Heart left ventricle (tissue), 13 donors: ENCODE results near the gene VCL.

Source experiments
- CTCF ChIP-seq, 12 donors: fragments of 200-600 bp; sonication (generic) in 4 of 12; IDR thresholded peaks; one replicate each; pipeline versions ENCODE4 v1.5.0 to v1.8.0; 2018 to 2022; ENCODE audit warnings: antibody characterized with exemption in 12 of 12, mild to moderate bottlenecking in 5 of 12
- POLR2A ChIP-seq, 2 donors: fragments of 450-650 bp; IDR thresholded peaks; one replicate each; pipeline ENCODE4 v1.6.1; 2017; ENCODE audit warnings: antibody characterized with exemption in 2 of 2, mild to moderate bottlenecking in 2 of 2, moderate library complexity in 2 of 2
- donor health status: ischemic (EF 13 %, LVEDD 7.1; RV severe dilation, severe dysfunction).
- donor health status: DM: no; HTN: yes; CAD: no.
- donor health status: DM: no; HTN: no; CAD: no.
- donor health status: ischemic (EF 25% LVEDD 6.9; RV normal size, moderate dysfunction).
- donor health status: ischemic (EF 25% LVEDD 5.7; RV mildly dilated, moderate dysfunction).
- donor health status: ischemic (EF 35%, LVEDD 5.7; RV mildly dilated, moderate dysfunction).
- donor health status: nonischemic (EF 11% LVEDD 7.7; RV severe dilation, severe dysfunction).
- donor health status: DM: yes; HTN: yes; CAD: no.
- donor health status: PGD.
- donor health status: ischemic (EF 29% LVEDD 5.4; RV normal size, mild dysfunction).
- donor health status: nonischemic (EF 23%, LVEDD 6.1; RV moderate dilation, normal function).

- peak in 11 of 12 donors; percentile 22 to 66 (median 48) for TF ChIP-seq CTCF (IDR thresholded peaks at IDR 0.05)
- TF ChIP-seq POLR2A (IDR thresholded peaks at IDR 0.05) = no peak
Observed at GRCh38 chr10:73998929-73999691, 1.2 kb downstream of the VCL start.
